Endothelial cell of umbilical vein (primary cell): ENCODE measurements around the gene DMWD. TPM values are rescaled to one million over a fixed set of nuclear protein-coding genes. Genes with fewer than 3 reads are reported as not detected.

Experiments
- BruUV-seq: library from RNA; stranded (reverse); fragments of 400-500 nt; replicated peaks from 2 replicates; lab custom pipeline; 2021; lab: Mats Ljungman, UMichigan
- CTCF ChIA-PET: fragments of 300-600, 350-600 bp; sonication (Branson Sonifier 250); formaldehyde crosslinking; loops from one replicate; lab custom pipeline; 2021; ENCODE audit warnings: antibody characterized with exemption, inconsistent platforms; lab: Charles Lee
- POLR2A ChIA-PET: fragments of 300-600, 350-600 bp; sonication (Branson Sonifier 250); formaldehyde crosslinking; loops from one replicate; lab custom pipeline; 2021; ENCODE audit warnings: antibody characterized with exemption, inconsistent platforms; lab: Charles Lee
- DNase-seq: peaks from one replicate; pipeline ENCODE4 v3.0.0-alpha.2; 2011; ENCODE audit warnings: low read depth, low spot score
- FAIRE-seq: peaks from 2 replicates; lab custom pipeline; 2011; peaks lifted over from hg19 to GRCh38; lab: Jason Lieb, UNC
- H2AFZ ChIP-seq: 2 replicates; pipeline ENCODE4 v1.6.0; 2012; ENCODE audit warnings: low read depth, low read length, control low read depth, inconsistent platforms
- H3K27ac ChIP-seq: 2 replicates; pipeline ENCODE4 v1.5.1; 2011; ENCODE audit warnings: low read depth, mild to moderate bottlenecking, control low read depth, low read length, moderate library complexity; ENCODE audit not compliant: insufficient read depth
- H3K27me3 ChIP-seq, 2 experiments: 2 replicates each; pipeline versions ENCODE4 v1.6.0 to v1.6.1; 2011; ENCODE audit warnings: low read length in 2 of 2, mixed read lengths in 1 of 2; ENCODE audit not compliant: control insufficient read depth in 2 of 2, insufficient read depth in 2 of 2
- H3K36me3 ChIP-seq, 2 experiments: 2 replicates in 1 of 2; 3 replicates in 1 of 2; pipeline ENCODE4 v1.5.1; 2011; ENCODE audit warnings: low read length in 2 of 2, mild to moderate bottlenecking in 1 of 2, moderate library complexity in 1 of 2; ENCODE audit not compliant: control insufficient read depth in 2 of 2, insufficient read depth in 2 of 2; ENCODE audit errors: extremely low read depth in 1 of 2
- H3K4me1 ChIP-seq: 3 replicates; pipeline ENCODE4 v1.5.1; 2011; ENCODE audit warnings: mild to moderate bottlenecking, low read length; ENCODE audit not compliant: control insufficient read depth, insufficient read depth; ENCODE audit errors: extremely low read depth
- H3K4me2 ChIP-seq: 2 replicates; pipeline ENCODE4 v1.6.1; 2011; ENCODE audit warnings: low read length, control low read depth, mixed read lengths; ENCODE audit not compliant: insufficient read depth
- H3K4me3 ChIP-seq, 3 experiments: fragments of 200-600 bp in 1 of 3; sonication (generic), shearing (Covaris generic) in 1 of 3; replicated peaks in 1 of 3; 2 replicates each; pipeline ENCODE4 v1.5.1; 2011 to 2016; ENCODE audit warnings: control low read depth in 3 of 3, low read length in 3 of 3, mild to moderate bottlenecking in 2 of 3, inconsistent platforms in 1 of 3, low read depth in 1 of 3, moderate library complexity in 1 of 3; ENCODE audit not compliant: insufficient read depth in 1 of 3
- H3K79me2 ChIP-seq: 2 replicates; pipeline ENCODE4 v1.6.0; 2012; ENCODE audit warnings: low read length, inconsistent platforms; ENCODE audit not compliant: control insufficient read depth, insufficient read depth
- H3K9ac ChIP-seq: replicated peaks from 2 replicates; pipeline ENCODE3; 2011; ENCODE audit warnings: low read length, control low read depth; ENCODE audit not compliant: insufficient read depth; ENCODE audit errors: extremely low read depth
- H3K9me1 ChIP-seq: replicated peaks from 3 replicates; pipeline ENCODE4 v1.6.0; 2011; ENCODE audit warnings: mild to moderate bottlenecking, low read length; ENCODE audit not compliant: control insufficient read depth, insufficient read depth; ENCODE audit errors: extremely low read depth
- H3K9me3 ChIP-seq: replicated peaks from 2 replicates; pipeline ENCODE4 v1.5.1; 2012; ENCODE audit warnings: low read length, inconsistent platforms; ENCODE audit not compliant: control insufficient read depth, insufficient read depth
- H4K20me1 ChIP-seq: replicated peaks from 2 replicates; pipeline ENCODE3; 2011; ENCODE audit warnings: mild to moderate bottlenecking, low read length; ENCODE audit not compliant: control insufficient read depth, insufficient read depth; ENCODE audit errors: extremely low read depth
- EZH2 ChIP-seq: IDR thresholded peaks from 2 replicates; pipeline ENCODE4 v1.6.1; 2012; ENCODE audit warnings: borderline replicate concordance, low read depth, mild to moderate bottlenecking, moderate library complexity, low read length, inconsistent platforms; ENCODE audit not compliant: severe bottlenecking
- FOS ChIP-seq: IDR thresholded peaks from 2 replicates; pipeline ENCODE4 v1.6.1; 2011; ENCODE audit warnings: mild to moderate bottlenecking, low read length, moderate library complexity, borderline replicate concordance; ENCODE audit not compliant: insufficient read depth
- GATA2 ChIP-seq: IDR thresholded peaks from 2 replicates; pipeline ENCODE4 v1.7.0; 2011; ENCODE audit warnings: low read depth, mild to moderate bottlenecking, moderate library complexity, mixed read lengths, low read length; ENCODE audit not compliant: insufficient read length, insufficient read depth
- JUN ChIP-seq: IDR thresholded peaks from 2 replicates; pipeline ENCODE4 v1.6.1; 2011; ENCODE audit warnings: borderline replicate concordance, low read depth; ENCODE audit not compliant: insufficient read length, insufficient read depth
- MYC ChIP-seq: IDR thresholded peaks from one replicate; pipeline ENCODE4 v1.6.1; 2011; ENCODE audit warnings: mild to moderate bottlenecking, low read depth, low read length
- POLR2A ChIP-seq: IDR thresholded peaks from 2 replicates; pipeline ENCODE4 v1.6.1; 2012; ENCODE audit warnings: low read depth, mild to moderate bottlenecking, control low read depth, low read length
- POLR2AphosphoS5 ChIP-seq: IDR thresholded peaks from 2 replicates; pipeline ENCODE4 v1.6.1; 2012; ENCODE audit warnings: low read depth, mild to moderate bottlenecking, control low read depth, low read length, moderate library complexity; ENCODE audit not compliant: insufficient read depth
- dilution Hi-C: fragments of 300-500 bp; cut with MboI; formaldehyde crosslinking; loops from one replicate; pipeline ENCODE4 v1.15.0; 2019; ENCODE audit warnings: low sequenced_read_pairs; ENCODE audit not compliant: extremely low pct_ligation_motif_present
- intact Hi-C: fragments of 100-400 bp; cut with micrococcal nuclease; formaldehyde crosslinking; loops from one replicate; pipeline ENCODE4 v1.10.0; 2022
- polyA plus RNA-seq, 4 experiments: library from polyadenylated mRNA; depleted of rRNA in 3 of 4; stranded (reverse) in 3 of 4; unstranded in 1 of 4; fragments of >200 nt; gene quantifications; 2 replicates each; pipeline versions ENCODE4 v1.2.1 to v1.2.3, GENCODE V29; 2011 to 2012; ENCODE audit warnings: missing spikeins in 1 of 4
- total RNA-seq: library from RNA; stranded (reverse); gene quantifications from 2 replicates; pipeline ENCODE4 v1.2.3, GENCODE V29; 2021
- TF ChIP-seq, protein P1 (sequence below), 2 donors: IDR thresholded peaks; 1 replicate in 1 of 2; 2 replicates in 1 of 2; pipeline ENCODE4 v1.5.1; 2011; ENCODE audit warnings: low read length in 2 of 2, mild to moderate bottlenecking in 2 of 2, moderate library complexity in 2 of 2, control low read depth in 1 of 2, inconsistent platforms in 1 of 2, low read depth in 1 of 2; ENCODE audit not compliant: insufficient read depth in 1 of 2; ENCODE audit errors: extremely low read depth in 1 of 2
- TF ChIP-seq, protein P2 (sequence below): IDR thresholded peaks from 2 replicates; pipeline ENCODE4 v1.6.1; 2011; ENCODE audit not compliant: insufficient read depth, insufficient read length

The DMWD gene
- total and polyA plus RNA-seq, 2 donors (not counting 3 experiments of a cell fraction or from before 2014, with no cell fraction given) = 36.9 to 81.1 TPM

DNA sequence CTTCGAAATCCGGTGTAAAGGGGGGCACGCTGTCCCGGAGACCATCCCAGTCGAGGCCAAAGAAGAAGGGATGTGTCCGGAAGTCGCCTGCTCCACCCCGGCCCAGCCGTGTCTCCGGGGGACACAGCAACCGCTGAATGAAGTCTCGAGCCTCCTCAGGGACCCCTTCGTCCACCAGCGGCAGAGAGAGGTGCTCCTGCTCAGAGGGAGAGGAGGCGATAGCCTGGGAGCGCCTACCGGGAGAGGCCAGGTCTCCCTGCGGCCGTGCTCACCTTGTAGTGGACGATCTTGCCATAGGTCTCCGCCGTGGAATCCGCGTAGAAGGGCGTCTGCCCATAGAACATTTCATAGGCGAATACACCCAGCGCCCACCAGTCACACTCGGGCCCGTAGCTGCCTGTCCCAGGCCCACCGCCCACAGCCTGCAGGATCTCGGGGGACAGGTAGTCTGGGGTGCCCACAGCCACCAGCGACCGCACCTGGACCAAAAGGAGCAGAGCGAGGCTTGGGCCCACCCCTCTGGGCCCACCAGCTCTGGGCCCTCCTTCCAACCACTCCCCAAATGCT, 15.2 kb downstream of the DMWD start:
- CTCF ChIA-PET = no interaction called here
- Histone ChIP-seq H3K36me3 (peaks cover 3 to 15% of the 10 kb centered on the region in 2 experiments), H3K9ac (no peak overlapping the region), H3K9me3 (no peaks in the 10 kb centered on the region), H3K27me3 (no peaks in the 10 kb centered on the region), H3K4me3 (no peak overlapping the region), H4K20me1 (no peaks in the 10 kb centered on the region), H3K4me1 (peaks cover 5% of the 10 kb centered on the region), H3K4me2 (no peak overlapping the region), H3K79me2 (no peaks in the 10 kb centered on the region), H3K27ac (no peak overlapping the region), H3K9me1 (no peaks in the 10 kb centered on the region), H2AFZ (no peak overlapping the region)
- dilution Hi-C loops = no loop called here
- no TSS peak for BruUV-seq
- intact Hi-C loops = no loop called here
- no peak for DNase-seq
- POLR2A ChIA-PET = no interaction called here
- TF ChIP-seq EZH2 = no peak
- no peak for TF ChIP-seq FOS
- TF ChIP-seq POLR2A = no peak
- no peak for TF ChIP-seq MYC
- TF ChIP-seq JUN = no peak
- TF ChIP-seq, protein P1, sequence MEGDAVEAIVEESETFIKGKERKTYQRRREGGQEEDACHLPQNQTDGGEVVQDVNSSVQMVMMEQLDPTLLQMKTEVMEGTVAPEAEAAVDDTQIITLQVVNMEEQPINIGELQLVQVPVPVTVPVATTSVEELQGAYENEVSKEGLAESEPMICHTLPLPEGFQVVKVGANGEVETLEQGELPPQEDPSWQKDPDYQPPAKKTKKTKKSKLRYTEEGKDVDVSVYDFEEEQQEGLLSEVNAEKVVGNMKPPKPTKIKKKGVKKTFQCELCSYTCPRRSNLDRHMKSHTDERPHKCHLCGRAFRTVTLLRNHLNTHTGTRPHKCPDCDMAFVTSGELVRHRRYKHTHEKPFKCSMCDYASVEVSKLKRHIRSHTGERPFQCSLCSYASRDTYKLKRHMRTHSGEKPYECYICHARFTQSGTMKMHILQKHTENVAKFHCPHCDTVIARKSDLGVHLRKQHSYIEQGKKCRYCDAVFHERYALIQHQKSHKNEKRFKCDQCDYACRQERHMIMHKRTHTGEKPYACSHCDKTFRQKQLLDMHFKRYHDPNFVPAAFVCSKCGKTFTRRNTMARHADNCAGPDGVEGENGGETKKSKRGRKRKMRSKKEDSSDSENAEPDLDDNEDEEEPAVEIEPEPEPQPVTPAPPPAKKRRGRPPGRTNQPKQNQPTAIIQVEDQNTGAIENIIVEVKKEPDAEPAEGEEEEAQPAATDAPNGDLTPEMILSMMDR (IDR thresholded peaks at IDR 0.05; ENCODE audit: extremely low read depth in 1 of 2, insufficient read depth in 1 of 2, low read depth in 1 of 2, low read length in 2 of 2) = no peak
- TF ChIP-seq POLR2AphosphoS5 = no peak
- TF ChIP-seq, protein P2, sequence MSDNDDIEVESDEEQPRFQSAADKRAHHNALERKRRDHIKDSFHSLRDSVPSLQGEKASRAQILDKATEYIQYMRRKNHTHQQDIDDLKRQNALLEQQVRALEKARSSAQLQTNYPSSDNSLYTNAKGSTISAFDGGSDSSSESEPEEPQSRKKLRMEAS = no peak
- TF ChIP-seq GATA2 = no peak
- FAIRE-seq = no peak
